Mucosa of rectum (tissue), 2 donors: ENCODE measurements around the gene UCK1.

Experiments
- H3K27ac ChIP-seq, 2 donors: one replicate each; pipeline ENCODE4 v1.7.0; 2013; ENCODE audit warnings: inconsistent platforms in 2 of 2, low read depth in 2 of 2, low read length in 2 of 2
- H3K27me3 ChIP-seq, 2 donors: one replicate each; pipeline ENCODE4 v1.7.0; 2013; ENCODE audit warnings: low read length in 2 of 2; ENCODE audit not compliant: control insufficient read depth in 2 of 2, insufficient read depth in 2 of 2
- H3K36me3 ChIP-seq, 2 donors: one replicate each; pipeline ENCODE4 v1.7.0; 2013; ENCODE audit warnings: low read length in 2 of 2; ENCODE audit not compliant: control insufficient read depth in 2 of 2, insufficient read depth in 2 of 2
- H3K4me1 ChIP-seq, 2 donors: one replicate each; pipeline ENCODE4 v1.7.0; 2013; ENCODE audit warnings: low read length in 2 of 2, mild to moderate bottlenecking in 1 of 2; ENCODE audit not compliant: control insufficient read depth in 2 of 2, insufficient read depth in 2 of 2
- H3K4me3 ChIP-seq, 2 donors: one replicate each; pipeline ENCODE4 v1.7.0; 2013; ENCODE audit warnings: low read length in 2 of 2
- H3K9ac ChIP-seq, 2 donors: one replicate each; pipeline ENCODE4 v1.7.0; 2013; ENCODE audit warnings: low read length in 2 of 2, low read depth in 1 of 2, mild to moderate bottlenecking in 1 of 2
- H3K9me3 ChIP-seq, 2 donors: one replicate each; pipeline ENCODE4 v1.7.0; 2013; ENCODE audit warnings: low read length in 2 of 2; ENCODE audit not compliant: control insufficient read depth in 2 of 2
- donor health status: healthy.
- donor health status: Normal muscosa, but diverticular disease.

Gene UCK1

GRCh38 chr9:131567910-131568309, 36.8 kb upstream of the UCK1 start:
- Histone ChIP-seq H3K9me3 (no peaks in the 10 kb centered on the region), H3K4me1 (no peaks in the 10 kb centered on the region), H3K4me3 (no peak overlapping the region), H3K36me3 (peaks cover 0 to 3% of the 10 kb centered on the region in 2 donors), H3K27me3 (no peaks in the 10 kb centered on the region), H3K9ac (no peak overlapping the region), H3K27ac (no peak overlapping the region)

- no peaks in the 10 kb centered on the region for H3K27me3 ChIP-seq
- no peaks in the 10 kb centered on the region for H3K9me3 ChIP-seq
- peaks cover 0 to 3% of the 10 kb centered on the region in 2 donors for H3K36me3 ChIP-seq
- no peaks in the 10 kb centered on the region for H3K4me1 ChIP-seq
- H3K27ac ChIP-seq, result no peak overlapping the region
- no peak overlapping the region for H3K4me3 ChIP-seq
- no peak overlapping the region for H3K9ac ChIP-seq
Measured at GRCh38 chr9:131566158-131566557, 35.1 kb upstream of the UCK1 start.

GRCh38 chr9:131565369-131565768, 34.3 kb upstream of the UCK1 start:
- no peaks in the 10 kb centered on the region for H3K9me3 ChIP-seq
- H3K4me1 ChIP-seq, result no peaks in the 10 kb centered on the region
- no peak overlapping the region for H3K4me3 ChIP-seq
- H3K27ac ChIP-seq, result no peak overlapping the region
- H3K27me3 ChIP-seq, result no peaks in the 10 kb centered on the region
- H3K9ac ChIP-seq, result no peak overlapping the region
- no peaks in the 10 kb centered on the region for H3K36me3 ChIP-seq

- Histone ChIP-seq H3K9me3 (no peaks in the 10 kb centered on the region), H3K36me3 (no peaks in the 10 kb centered on the region), H3K27ac (no peak overlapping the region)
Measured at GRCh38 chr9:131562032-131562959, 31.2 kb upstream of the UCK1 start.

GRCh38 chr9:131559421-131560000, 28.4 kb upstream of the UCK1 start:
- peaks cover 0 to 2% of the 10 kb centered on the region in 2 donors for H3K27me3 ChIP-seq
- H3K9me3 ChIP-seq, result no peaks in the 10 kb centered on the region
- no peak overlapping the region for H3K9ac ChIP-seq
- H3K4me1 ChIP-seq, result no peaks in the 10 kb centered on the region
- H3K36me3 ChIP-seq, result no peaks in the 10 kb centered on the region
- H3K4me3 ChIP-seq, result no peak overlapping the region
- H3K27ac ChIP-seq, result no peak overlapping the region

More at GRCh38 chr9:131562032-131562959, 31.2 kb upstream of the UCK1 start:
- Histone ChIP-seq H3K4me1 (no peaks in the 10 kb centered on the region), H3K4me3 (no peak overlapping the region), H3K9ac (no peak overlapping the region), H3K27me3 (no peaks in the 10 kb centered on the region)

- no peaks in the 10 kb centered on the region for H3K9me3 ChIP-seq
- no peaks in the 10 kb centered on the region for H3K36me3 ChIP-seq
- no peak overlapping the region for H3K4me3 ChIP-seq
- H3K27ac ChIP-seq, result no peak overlapping the region
- no peak overlapping the region for H3K9ac ChIP-seq
- peaks cover 0 to 2% of the 10 kb centered on the region in 2 donors for H3K27me3 ChIP-seq
- no peaks in the 10 kb centered on the region for H3K4me1 ChIP-seq
Measured at GRCh38 chr9:131557855-131558548, 26.9 kb upstream of the UCK1 start.

GRCh38 chr9:131555841-131556673, 25.0 kb upstream of the UCK1 start:
- peaks cover 0 to 2% of the 10 kb centered on the region in 2 donors for H3K27me3 ChIP-seq
- H3K9ac ChIP-seq, result no peak overlapping the region
- no peaks in the 10 kb centered on the region for H3K4me1 ChIP-seq
- no peak overlapping the region for H3K27ac ChIP-seq
- H3K4me3 ChIP-seq, result no peak overlapping the region
- no peaks in the 10 kb centered on the region for H3K9me3 ChIP-seq
- H3K36me3 ChIP-seq, result no peaks in the 10 kb centered on the region

GRCh38 chr9:131554843-131555351, 23.8 kb upstream of the UCK1 start:
- Histone ChIP-seq H3K36me3 (no peaks in the 10 kb centered on the region), H3K27ac (no peak overlapping the region), H3K4me1 (no peaks in the 10 kb centered on the region), H3K9me3 (no peaks in the 10 kb centered on the region), H3K4me3 (no peak overlapping the region), H3K27me3 (peaks cover 0 to 2% of the 10 kb centered on the region in 2 donors), H3K9ac (no peak overlapping the region)

GRCh38 chr9:131554087-131554842, 23.2 kb upstream of the UCK1 start:
- H3K36me3 ChIP-seq, result no peaks in the 10 kb centered on the region
- no peaks in the 10 kb centered on the region for H3K9me3 ChIP-seq
- H3K4me3 ChIP-seq, result no peak overlapping the region
- H3K4me1 ChIP-seq, result no peaks in the 10 kb centered on the region
- H3K9ac ChIP-seq, result no peak overlapping the region
- peaks cover 0 to 2% of the 10 kb centered on the region in 2 donors for H3K27me3 ChIP-seq
- H3K27ac ChIP-seq, result no peak overlapping the region
